Activated CD4-positive, alpha-beta T cell treated with anti-CD3 and anti-CD28 coated beads, Interleukin-2, amount 10 ng/mL, durations not matched to agents 24 days and 14 days (primary cell): ENCODE data around the gene GRIFIN. TPM values are rescaled to one million over a fixed set of nuclear protein-coding genes. Genes with fewer than 3 reads are reported as not detected.
A peak's percentile ranks its signal among the peaks of the same experiment; 100 is the strongest.

ENCODE experiments used
- DNase-seq: peaks from one replicate; pipeline ENCODE4 v3.0.0; 2022
- H3K27ac Mint-ChIP-seq: one replicate; pipeline ENCODE4 v1.8.0; 2022; ENCODE audit warnings: mild to moderate bottlenecking, mixed read lengths
- H3K27me3 Mint-ChIP-seq: one replicate; pipeline ENCODE4 v1.8.0; 2022; ENCODE audit warnings: mixed read lengths
- H3K36me3 Mint-ChIP-seq: one replicate; pipeline ENCODE4 v1.8.0; 2022; ENCODE audit warnings: low read depth, mild to moderate bottlenecking, mixed read lengths
- H3K4me1 Mint-ChIP-seq: one replicate; pipeline ENCODE4 v1.8.0; 2021; ENCODE audit warnings: mixed read lengths
- H3K4me3 Mint-ChIP-seq: one replicate; pipeline ENCODE4 v1.8.0; 2022; ENCODE audit warnings: mild to moderate bottlenecking, moderate library complexity, mixed read lengths
- H3K9me3 Mint-ChIP-seq: one replicate; pipeline ENCODE4 v1.8.0; 2021; ENCODE audit warnings: mixed read lengths
- intact Hi-C: fragments of 100-400 bp; cut with micrococcal nuclease; formaldehyde crosslinking; loops from one replicate; pipeline ENCODE4 v1.15.1; 2023
- total RNA-seq: library from RNA; stranded (reverse); gene quantifications from 2 replicates; pipeline ENCODE4 v1.2.3, GENCODE V29; 2022

Gene GRIFIN
- total RNA-seq, 1 donor from 2014 or later: not detected

- DNase-seq: no peak
- Mint-ChIP-seq H3K9me3 (peaks cover 11% of the 10 kb centered on the region), H3K27me3 (peaks cover 8% of the 10 kb centered on the region), H3K4me1 (no peaks in the 10 kb centered on the region), H3K4me3 (no peak overlapping the region), H3K27ac (no peak overlapping the region), H3K36me3 (no peaks in the 10 kb centered on the region)
- intact Hi-C loops: no loop called here
Measured at GRCh38 chr7:2488272-2488645, 12.1 kb upstream of the GRIFIN start.

- no peak overlapping the region for H3K27ac Mint-ChIP-seq
- intact Hi-C loops: no loop called here
Measured at GRCh38 chr7:2487586-2488271, 11.5 kb upstream of the GRIFIN start.

GRCh38 chr7:2484868-2485267 lies 8.7 kb upstream of the GRIFIN start:
- no peaks in the 10 kb centered on the region for H3K4me1 Mint-ChIP-seq
- H3K36me3 Mint-ChIP-seq: no peaks in the 10 kb centered on the region
- no peaks in the 10 kb centered on the region for H3K9me3 Mint-ChIP-seq
- H3K27me3 Mint-ChIP-seq: peaks cover 5% of the 10 kb centered on the region
- no peak for DNase-seq
- no peak overlapping the region for H3K27ac Mint-ChIP-seq
- no peak overlapping the region for H3K4me3 Mint-ChIP-seq
- intact Hi-C loops: no loop called here

More at GRCh38 chr7:2487586-2488271, 11.5 kb upstream of the GRIFIN start:
- Mint-ChIP-seq H3K4me3 (no peak overlapping the region), H3K27me3 (peaks cover 8% of the 10 kb centered on the region), H3K9me3 (peaks cover 11% of the 10 kb centered on the region), H3K4me1 (no peaks in the 10 kb centered on the region), H3K36me3 (no peaks in the 10 kb centered on the region)
- DNase-seq: no peak

GRCh38 chr7:2483494-2483893 lies 7.3 kb upstream of the GRIFIN start:
- Mint-ChIP-seq H3K4me1 (no peaks in the 10 kb centered on the region), H3K27ac (no peak overlapping the region), H3K9me3 (no peaks in the 10 kb centered on the region), H3K4me3 (no peak overlapping the region), H3K27me3 (peaks cover 3% of the 10 kb centered on the region), H3K36me3 (no peaks in the 10 kb centered on the region)
- DNase-seq: no peak
- intact Hi-C loops: no loop called here

GRCh38 chr7:2482725-2483451 lies 6.7 kb upstream of the GRIFIN start:
- Mint-ChIP-seq H3K9me3 (no peaks in the 10 kb centered on the region), H3K4me1 (no peaks in the 10 kb centered on the region), H3K27ac (no peak overlapping the region), H3K4me3 (no peak overlapping the region), H3K27me3 (peaks cover 3% of the 10 kb centered on the region), H3K36me3 (no peaks in the 10 kb centered on the region)
- DNase-seq: no peak
- intact Hi-C loops: no loop called here

GRCh38 chr7:2481195-2481594 lies 5.0 kb upstream of the GRIFIN start:
- H3K4me3 Mint-ChIP-seq: no peak overlapping the region
- intact Hi-C loops: no loop called here
- peaks cover 3% of the 10 kb centered on the region for H3K4me1 Mint-ChIP-seq
- peaks cover 3% of the 10 kb centered on the region for H3K27me3 Mint-ChIP-seq
- H3K36me3 Mint-ChIP-seq: no peaks in the 10 kb centered on the region
- H3K27ac Mint-ChIP-seq: no peak overlapping the region
- no peak for DNase-seq
- H3K9me3 Mint-ChIP-seq: no peaks in the 10 kb centered on the region

- intact Hi-C loops: no loop called here
- Mint-ChIP-seq H3K9me3 (no peaks in the 10 kb centered on the region), H3K27ac (no peak overlapping the region), H3K27me3 (peaks cover 3% of the 10 kb centered on the region), H3K4me1 (peaks cover 3% of the 10 kb centered on the region), H3K4me3 (no peak overlapping the region), H3K36me3 (no peaks in the 10 kb centered on the region)
- DNase-seq: no peak
Measured at GRCh38 chr7:2480070-2480408, 3.8 kb upstream of the GRIFIN start.

GRCh38 chr7:2479276-2480069 lies 3.3 kb upstream of the GRIFIN start:
- peak overlapping the region; percentile 57 for H3K27ac Mint-ChIP-seq
- no peaks in the 10 kb centered on the region for H3K9me3 Mint-ChIP-seq
- no peaks in the 10 kb centered on the region for H3K36me3 Mint-ChIP-seq
- no peak overlapping the region for H3K4me3 Mint-ChIP-seq
- H3K4me1 Mint-ChIP-seq: peaks cover 3% of the 10 kb centered on the region
- no peak for DNase-seq
- peaks cover 2% of the 10 kb centered on the region for H3K27me3 Mint-ChIP-seq
- intact Hi-C loops: loop anchor here (5.0 kb wide), 1 partner anchor 43 kb away; no protein-coding TSS in a partner anchor

- peaks cover 2% of the 10 kb centered on the region for H3K27me3 Mint-ChIP-seq
- peaks cover 3% of the 10 kb centered on the region for H3K4me1 Mint-ChIP-seq
- intact Hi-C loops: loop anchor here (5.0 kb wide), 1 partner anchor 44 kb away; no protein-coding TSS in a partner anchor
- no peak overlapping the region for H3K4me3 Mint-ChIP-seq
- DNase-seq: no peak
- no peaks in the 10 kb centered on the region for H3K36me3 Mint-ChIP-seq
- H3K27ac Mint-ChIP-seq: no peak overlapping the region
- H3K9me3 Mint-ChIP-seq: no peaks in the 10 kb centered on the region
Measured at GRCh38 chr7:2478800-2479199, 2.6 kb upstream of the GRIFIN start.

- H3K4me1 Mint-ChIP-seq: peaks cover 3% of the 10 kb centered on the region
- H3K4me3 Mint-ChIP-seq: no peak overlapping the region
- H3K36me3 Mint-ChIP-seq: no peaks in the 10 kb centered on the region
- peak; percentile 59 for DNase-seq
- no peaks in the 10 kb centered on the region for H3K9me3 Mint-ChIP-seq
- no peak overlapping the region for H3K27ac Mint-ChIP-seq
- H3K27me3 Mint-ChIP-seq: peaks cover 2% of the 10 kb centered on the region
- intact Hi-C loops: loop anchor here (5.0 kb wide), 1 partner anchor 44 kb away; no protein-coding TSS in a partner anchor
Measured at GRCh38 chr7:2478399-2478785, 2.2 kb upstream of the GRIFIN start.

- H3K9me3 Mint-ChIP-seq: no peaks in the 10 kb centered on the region
- H3K36me3 Mint-ChIP-seq: no peaks in the 10 kb centered on the region
- no peak overlapping the region for H3K27ac Mint-ChIP-seq
- H3K4me3 Mint-ChIP-seq: no peak overlapping the region
- DNase-seq: peak; percentile 91
- H3K27me3 Mint-ChIP-seq: peaks cover 2% of the 10 kb centered on the region
- H3K4me1 Mint-ChIP-seq: peaks cover 3% of the 10 kb centered on the region
- intact Hi-C loops: loop anchor here (1.0 to 5.0 kb wide), 2 partner anchors 45 to 78 kb away; partner anchors contain the start of gene BRAT1
Measured at GRCh38 chr7:2477447-2478398, 1.5 kb upstream of the GRIFIN start.

- no peak for DNase-seq
- Mint-ChIP-seq H3K36me3 (no peaks in the 10 kb centered on the region), H3K4me3 (no peak overlapping the region), H3K27ac (no peak overlapping the region), H3K27me3 (peaks cover 2% of the 10 kb centered on the region), H3K4me1 (peaks cover 3% of the 10 kb centered on the region), H3K9me3 (no peaks in the 10 kb centered on the region)
- intact Hi-C loops: loop anchor here (1.0 to 5.0 kb wide), 2 partner anchors 45 to 78 kb away; partner anchors contain the start of gene BRAT1
Measured at GRCh38 chr7:2476776-2477446, 713 bp upstream of the GRIFIN start.

GRCh38 chr7:2475678-2476015 lies 551 bp downstream of the GRIFIN start:
- Mint-ChIP-seq H3K36me3 (no peaks in the 10 kb centered on the region), H3K27me3 (peaks cover 1% of the 10 kb centered on the region), H3K4me1 (peaks cover 3% of the 10 kb centered on the region), H3K4me3 (no peak overlapping the region), H3K27ac (no peak overlapping the region), H3K9me3 (no peaks in the 10 kb centered on the region)
- DNase-seq: no peak
- intact Hi-C loops: loop anchor here (5.0 kb wide), 1 partner anchor 47 kb away; no protein-coding TSS in a partner anchor
